Stimulated activated CD4-positive, alpha-beta T cell treated with anti-CD3 and anti-CD28 coated beads, TNF-alpha, amount 100 ng/mL, for 24 hours (primary cell): Measurements from ENCODE around the gene RASGRF1.
"Not testable (repeated sequence)": the region's sequence is repeated elsewhere in the genome, so short reads cannot be mapped to it uniquely, and the experiment has no call there.

Experiments
- DNase-seq, 3 experiments: peaks; one replicate each; pipeline ENCODE4 v3.0.0-alpha.2; 2020; ENCODE audit warnings: low read depth in 3 of 3

RASGRF1 gene

GRCh38 chr15:78930577-78931388 is 159.8 kb downstream of the RASGRF1 start:
- DNase-seq: no peak

DNA sequence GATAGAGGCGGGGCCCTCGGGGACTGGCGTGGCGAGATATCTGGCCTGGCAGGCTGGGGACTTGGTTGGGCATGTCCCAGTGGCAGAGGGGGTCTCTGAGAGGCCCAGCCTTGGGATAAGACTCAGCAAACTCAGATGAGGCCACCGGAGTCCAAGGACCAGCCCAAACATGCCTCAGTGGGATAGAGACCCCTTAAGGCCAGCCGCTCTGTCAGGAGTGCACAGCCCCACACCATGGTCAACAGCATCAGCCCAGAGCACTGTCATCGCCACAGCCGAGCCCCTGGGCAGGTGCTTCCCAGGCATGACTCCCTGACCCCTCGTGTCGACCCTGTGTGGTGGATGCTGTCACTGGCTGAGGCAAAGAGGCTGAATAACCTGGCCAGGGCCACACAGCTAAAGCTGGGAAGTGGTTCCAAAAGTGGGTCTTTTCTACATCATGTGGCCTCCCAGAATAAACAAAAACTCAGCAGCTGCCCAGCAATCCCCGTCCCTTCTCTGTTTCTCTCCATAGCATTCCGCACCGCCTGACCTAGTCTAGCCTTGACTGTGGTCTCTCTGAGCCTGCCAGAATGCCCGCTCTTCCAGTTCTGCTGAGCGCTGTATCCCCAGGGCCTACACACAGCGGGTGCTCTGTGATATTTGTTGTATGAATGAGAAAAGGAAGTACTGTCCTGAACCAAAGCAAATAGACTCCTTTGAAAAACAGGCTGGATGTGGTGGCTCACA is 160.9 kb downstream of the RASGRF1 start:
- no peak for DNase-seq

DNA sequence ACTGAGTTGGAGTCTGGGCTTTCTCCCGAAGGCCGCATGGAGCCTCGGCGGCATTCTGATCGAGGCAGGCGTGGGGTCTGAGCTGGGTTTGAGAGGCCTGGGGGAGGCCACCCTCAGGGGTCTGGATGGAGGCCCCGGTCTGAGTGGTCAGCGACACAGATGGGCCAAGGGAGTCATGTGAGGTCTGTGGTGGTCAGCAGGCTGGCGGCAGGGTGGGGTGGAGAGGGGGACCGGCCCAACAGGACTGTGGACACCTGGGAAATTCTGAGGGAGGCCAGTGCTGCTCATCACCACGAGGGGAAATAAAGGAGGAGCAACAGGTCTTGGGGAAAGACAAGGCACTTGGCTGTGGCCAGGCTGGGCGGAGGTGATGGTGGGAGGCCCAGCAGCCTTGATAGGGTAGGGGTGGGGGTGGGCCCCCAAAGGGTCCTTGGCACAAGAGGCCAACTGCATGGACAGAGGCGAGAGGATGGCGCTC is 161.9 kb downstream of the RASGRF1 start:
- DNase-seq: no peak

DNA sequence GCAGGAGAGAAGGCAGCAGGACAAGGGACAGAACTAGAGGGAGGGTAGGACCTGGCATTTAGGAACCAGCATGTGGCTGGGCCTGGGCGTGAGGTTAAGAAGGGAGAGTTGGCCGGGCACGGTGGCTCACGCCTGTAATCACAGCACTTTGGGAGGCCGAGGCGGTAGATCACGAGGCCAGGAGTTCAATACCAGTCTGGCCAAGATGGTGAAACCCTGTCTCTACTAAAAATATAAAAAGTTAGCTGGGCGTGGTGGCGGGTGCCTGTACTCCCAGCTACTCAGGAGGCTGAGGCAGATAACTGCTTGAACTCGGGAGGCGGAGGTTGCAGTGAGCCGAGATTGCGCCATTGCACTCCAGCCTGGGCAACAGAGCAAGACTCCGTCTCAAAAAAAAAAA is 162.4 kb downstream of the RASGRF1 start:
- not testable (repeated sequence) for DNase-seq

DNA sequence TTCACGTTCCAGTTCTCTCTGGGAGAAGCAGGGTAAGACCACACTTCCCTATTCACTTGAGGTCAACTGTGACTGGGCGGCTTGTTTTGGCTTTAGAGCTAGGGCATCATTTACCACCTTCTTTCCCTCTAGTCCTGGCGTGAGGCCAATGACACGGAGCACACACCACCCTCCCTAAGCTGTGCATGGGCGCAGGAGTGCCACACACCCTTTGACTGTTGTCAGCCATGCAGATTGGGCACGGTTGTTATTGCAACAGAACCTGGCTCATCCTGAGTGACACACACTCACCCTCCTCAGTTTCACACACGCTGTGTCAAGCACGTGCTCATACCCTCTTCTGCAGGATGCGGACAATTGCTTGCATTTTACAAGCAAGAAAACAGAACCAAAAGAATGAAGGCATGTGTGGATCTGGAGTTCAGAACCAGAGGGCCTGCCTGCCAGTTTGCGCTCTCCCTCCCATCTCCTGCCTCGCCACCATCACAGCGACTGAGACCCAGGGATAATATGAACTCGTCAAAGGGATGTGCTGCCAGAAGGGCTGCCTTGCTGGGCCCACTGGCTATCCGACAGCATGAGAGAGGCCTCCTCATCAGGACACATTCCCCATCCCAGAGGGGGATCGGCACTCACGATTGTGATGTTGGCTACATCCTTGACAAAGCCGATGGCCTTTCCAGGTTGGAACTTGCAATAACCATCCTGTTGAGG is 163.3 kb downstream of the RASGRF1 start:
- DNase-seq: no peak

- DNase-seq: no peak
Observed at GRCh38 chr15:78925956-78926743, 164.4 kb downstream of the RASGRF1 start.

GRCh38 chr15:78925076-78925624 is 165.4 kb downstream of the RASGRF1 start:
- DNase-seq: no peak

- no peak for DNase-seq
Observed at GRCh38 chr15:78923480-78924360, 166.9 kb downstream of the RASGRF1 start.

DNA sequence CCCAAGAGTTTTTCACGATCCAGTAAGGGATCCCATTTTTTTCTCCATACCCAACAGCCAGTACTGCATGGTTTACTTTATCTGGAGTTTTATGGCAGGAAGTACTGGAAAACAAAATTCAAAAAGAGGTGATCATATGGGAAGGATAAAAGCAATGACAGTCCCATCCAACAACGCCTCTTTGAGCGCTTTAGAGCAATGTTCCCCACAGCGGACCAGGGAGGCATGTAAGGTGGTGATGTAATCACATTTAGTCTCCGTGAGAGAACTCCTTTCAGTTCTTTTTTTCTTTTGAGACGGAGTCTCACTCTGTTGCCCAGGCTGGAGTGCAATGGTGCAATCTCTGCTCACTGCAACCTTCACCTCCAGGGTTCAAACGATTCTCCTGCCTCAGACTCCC is 167.6 kb downstream of the RASGRF1 start:
- no peak for DNase-seq

DNA sequence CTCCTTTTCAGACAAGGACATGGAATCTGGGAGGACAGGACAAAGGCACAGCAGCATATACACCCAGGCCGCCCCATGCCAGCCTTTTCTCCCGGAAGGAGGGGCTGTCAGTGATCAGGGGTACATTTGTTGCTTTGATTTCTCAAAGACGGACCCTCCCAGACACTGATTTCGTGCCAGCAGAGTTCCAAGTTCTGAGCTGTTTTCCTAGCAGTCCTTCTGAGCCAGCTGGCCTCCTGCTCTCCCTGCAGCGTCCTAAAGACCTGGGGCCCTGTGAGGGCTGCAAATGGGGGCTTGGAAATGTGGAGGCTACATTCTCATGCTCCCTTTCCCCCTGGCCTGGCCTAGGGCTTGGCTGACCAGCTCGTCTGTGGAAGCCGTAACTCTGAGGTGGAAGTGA is 168.1 kb downstream of the RASGRF1 start:
- no peak for DNase-seq

GRCh38 chr15:78921940-78922339 is 168.6 kb downstream of the RASGRF1 start:
- DNase-seq: no peak

GRCh38 chr15:78921517-78921916 is 169.1 kb downstream of the RASGRF1 start:
- DNase-seq: no peak

DNA sequence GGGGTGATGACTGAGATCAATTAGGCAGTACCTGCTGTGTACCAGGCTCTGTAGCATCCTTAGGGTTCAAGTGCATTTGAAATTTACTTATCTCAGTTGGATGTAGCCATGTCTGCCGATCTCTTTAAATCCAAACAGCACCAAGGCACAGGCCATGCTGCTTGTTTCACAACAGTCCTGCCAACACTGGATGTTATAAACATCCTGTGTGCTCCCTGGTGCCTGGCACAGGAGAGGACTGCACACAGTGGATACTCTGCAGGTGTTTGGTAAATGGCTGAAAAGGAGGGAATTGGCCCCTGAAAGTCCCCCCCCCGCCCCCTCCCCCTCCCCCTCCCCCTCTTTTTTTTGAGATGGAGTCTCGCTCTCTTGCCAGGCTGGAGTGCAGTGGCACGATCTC is 172.7 kb downstream of the RASGRF1 start:
- no peak for DNase-seq

DNA sequence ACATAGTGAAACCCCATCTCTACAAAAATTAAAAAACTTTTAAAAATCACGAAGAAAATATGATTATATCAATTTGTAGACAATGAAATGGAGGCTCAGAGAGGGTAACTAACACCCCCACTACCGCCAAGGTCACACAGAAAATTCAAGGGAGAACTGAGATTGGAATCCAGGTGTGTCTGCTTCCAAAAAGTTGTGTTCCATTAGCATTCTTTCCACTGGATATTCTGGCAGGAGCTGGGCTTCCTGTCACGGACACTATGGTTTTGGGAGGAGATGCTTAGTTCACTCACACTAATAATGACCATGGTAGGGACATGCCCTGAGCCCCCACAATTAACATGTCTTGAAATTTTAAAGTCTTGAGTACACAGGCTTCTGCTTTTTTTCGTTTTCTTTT is 174.5 kb downstream of the RASGRF1 start:
- DNase-seq: no peak

GRCh38 chr15:78915341-78916087 is 175.1 kb downstream of the RASGRF1 start:
- DNase-seq: no peak

DNA sequence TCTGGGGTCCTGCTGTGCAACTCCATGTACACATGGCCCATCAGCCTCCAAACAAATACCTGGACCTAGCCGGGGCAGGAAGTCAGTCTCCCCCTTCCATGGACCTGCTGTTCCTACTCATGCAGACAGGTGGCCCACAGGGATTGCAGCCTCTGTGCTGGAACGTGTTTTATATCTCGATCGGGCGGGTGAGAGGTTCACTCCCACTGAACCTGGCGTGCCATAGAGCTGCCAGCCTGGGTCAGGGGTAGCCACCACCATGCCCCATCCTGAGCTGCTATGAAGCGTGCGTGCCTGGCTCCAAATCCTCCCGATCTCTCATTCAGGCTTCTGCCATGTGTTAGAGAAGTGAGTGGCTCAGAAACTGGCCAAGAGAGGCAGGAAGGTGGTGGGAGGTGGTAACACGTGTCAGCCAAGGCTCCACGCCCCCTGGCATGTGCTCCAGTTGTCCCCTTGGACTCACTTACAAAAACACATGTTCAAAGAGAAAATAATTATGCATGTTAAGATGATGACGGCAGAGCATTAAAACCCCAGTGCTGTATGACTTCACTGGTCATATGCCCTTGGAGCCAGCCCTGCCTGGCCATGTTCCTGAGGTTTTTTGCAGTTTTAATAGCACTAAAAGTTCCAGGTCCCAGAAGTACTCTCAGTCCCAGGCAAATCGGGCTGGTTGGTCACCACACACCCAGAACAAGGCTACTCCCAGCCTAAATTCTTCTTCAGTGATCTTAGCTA is 176.4 kb downstream of the RASGRF1 start:
- DNase-seq: no peak

DNA sequence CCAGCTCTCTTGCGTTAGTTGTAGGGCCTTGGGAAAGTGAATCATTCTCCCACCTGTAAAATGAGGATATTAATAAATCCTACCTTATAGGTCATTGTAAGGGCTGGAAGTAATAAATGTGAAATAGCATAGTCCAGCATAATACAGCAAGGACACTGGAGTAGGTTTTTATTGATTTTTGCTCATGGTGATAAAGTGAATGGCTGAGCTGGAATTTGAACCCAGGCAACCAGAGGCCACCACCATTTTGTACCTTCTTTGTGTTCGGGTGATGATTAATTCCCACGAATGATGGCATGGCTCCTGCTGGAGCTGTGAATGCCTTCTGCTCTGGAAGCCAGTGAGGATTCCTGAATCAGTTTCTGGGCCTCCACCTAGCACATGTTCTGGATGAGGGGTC is 177.6 kb downstream of the RASGRF1 start:
- DNase-seq: no peak

DNA sequence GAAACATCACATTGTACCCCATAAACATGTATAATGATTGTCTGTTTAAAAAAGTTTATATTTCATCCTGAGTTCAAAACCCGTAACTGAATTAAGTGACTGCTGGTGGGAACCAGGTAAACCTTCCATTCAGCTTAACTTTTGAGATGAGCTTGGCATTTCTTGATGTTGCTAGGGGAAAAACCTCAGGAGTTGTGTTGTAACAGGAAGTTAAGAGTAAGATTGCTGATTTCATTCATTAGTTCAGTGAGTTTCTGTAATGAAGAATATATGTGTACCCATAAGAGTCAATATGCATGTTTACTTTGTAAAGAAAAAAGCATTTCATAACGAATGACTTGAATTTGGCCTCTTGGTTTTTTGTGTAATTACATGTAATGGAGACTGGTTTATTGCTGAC is 178.3 kb downstream of the RASGRF1 start:
- DNase-seq: no peak

DNA sequence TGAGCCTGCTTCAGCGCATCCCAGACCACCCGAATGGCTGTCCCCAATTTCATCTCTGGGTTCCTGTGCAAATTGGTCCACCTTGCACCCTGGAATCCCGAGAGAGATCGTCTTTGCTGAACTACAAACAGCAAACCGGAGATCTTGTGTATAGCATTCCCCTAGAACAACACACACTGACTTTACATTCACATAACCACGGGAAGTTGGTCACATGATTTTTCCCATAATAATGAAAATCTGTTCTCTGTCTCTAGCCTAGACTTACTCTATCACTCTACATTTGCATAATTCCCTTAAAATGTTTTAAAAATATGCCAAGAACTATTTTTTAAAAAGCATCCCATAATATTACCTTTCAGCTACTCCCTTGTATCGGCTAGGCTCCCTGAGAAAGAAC is 180.3 kb downstream of the RASGRF1 start:
- no peak for DNase-seq
